Measurements from ENCODE around the gene GRM5. TPM values are rescaled to one million over a fixed set of nuclear protein-coding genes. Genes with fewer than 3 reads are reported as not detected.

The GRM5 gene
- total RNA-seq, 4 donors from 2014 or later: not detected

GRCh38 chr11:88454881-88455280 lies 610.9 kb downstream of the GRM5 start:
- H3K27ac ChIP-seq: no peak overlapping the region
- intact Hi-C loops (cut with DNase I; ENCODE audit: low total_unique reads) (no loop called here), in situ Hi-C loops (cut with MboI; ENCODE audit: low pct_ligation_motif_present in 1 of 4, low pct_unique_long_range_greater_than_20kb in 1 of 4, low sequenced_read_pairs in 3 of 4) (no loop called here)
- H3K36me3 ChIP-seq: no peaks in the 10 kb centered on the region
- no peaks in the 10 kb centered on the region for H3K27me3 ChIP-seq
- WGBS, 2 donors (ENCODE audit: low coverage in 1 of 2): 74 to 83% methylated on average over 3 of the region's 3 CpGs
- H3K4me3 ChIP-seq: no peak overlapping the region
- H3K9me3 ChIP-seq: no peaks in the 10 kb centered on the region
- no peak for DNase-seq
- H3K4me1 ChIP-seq: no peaks in the 10 kb centered on the region
- TF ChIP-seq POLR2AphosphoS5 (IDR thresholded peaks at IDR 0.05): no peak
- no peak for TF ChIP-seq EP300 (IDR thresholded peaks at IDR 0.05; ENCODE audit: low read depth)
- no peak for TF ChIP-seq POLR2A (IDR thresholded peaks at IDR 0.05)
- TF ChIP-seq CTCF (IDR thresholded peaks at IDR 0.05): no peak

Small RNA genes within 50 kb of the gene (small RNA-seq; reads per million reads assigned to genes)
- gene RNU6-16P: 0 reads per million in 4 donors

Other genes starting within 250 kb of the GRM5 start
- not detected for gene TYR, start 111.9 kb upstream of the GRM5 start, total RNA-seq

All from transverse colon (tissue), 4 donors.